Esophagus muscularis mucosa (tissue), 3 donors: Measurements from ENCODE around the gene B3GNT7.

ENCODE experiments used
- CTCF ChIP-seq, 3 experiments: fragments of 200-600 bp in 2 of 3; fragments of 450-650 bp in 1 of 3; sonication (generic) in 2 of 3; IDR thresholded peaks; one replicate each; pipeline ENCODE4 v1.5.1; 2017 to 2019; ENCODE audit warnings: antibody characterized with exemption in 3 of 3, mild to moderate bottlenecking in 2 of 3, moderate library complexity in 1 of 3
- POLR2A ChIP-seq: fragments of 450-650 bp; IDR thresholded peaks from one replicate; pipeline ENCODE4 v1.6.1; 2017; ENCODE audit warnings: antibody characterized with exemption, moderate library complexity, mild to moderate bottlenecking, low read depth
- POLR2AphosphoS5 ChIP-seq, 2 donors: sonication (generic); formaldehyde crosslinking; IDR thresholded peaks; one replicate each; pipeline ENCODE4 v1.6.1; 2017; ENCODE audit warnings: antibody characterized with exemption in 2 of 2

DNA sequence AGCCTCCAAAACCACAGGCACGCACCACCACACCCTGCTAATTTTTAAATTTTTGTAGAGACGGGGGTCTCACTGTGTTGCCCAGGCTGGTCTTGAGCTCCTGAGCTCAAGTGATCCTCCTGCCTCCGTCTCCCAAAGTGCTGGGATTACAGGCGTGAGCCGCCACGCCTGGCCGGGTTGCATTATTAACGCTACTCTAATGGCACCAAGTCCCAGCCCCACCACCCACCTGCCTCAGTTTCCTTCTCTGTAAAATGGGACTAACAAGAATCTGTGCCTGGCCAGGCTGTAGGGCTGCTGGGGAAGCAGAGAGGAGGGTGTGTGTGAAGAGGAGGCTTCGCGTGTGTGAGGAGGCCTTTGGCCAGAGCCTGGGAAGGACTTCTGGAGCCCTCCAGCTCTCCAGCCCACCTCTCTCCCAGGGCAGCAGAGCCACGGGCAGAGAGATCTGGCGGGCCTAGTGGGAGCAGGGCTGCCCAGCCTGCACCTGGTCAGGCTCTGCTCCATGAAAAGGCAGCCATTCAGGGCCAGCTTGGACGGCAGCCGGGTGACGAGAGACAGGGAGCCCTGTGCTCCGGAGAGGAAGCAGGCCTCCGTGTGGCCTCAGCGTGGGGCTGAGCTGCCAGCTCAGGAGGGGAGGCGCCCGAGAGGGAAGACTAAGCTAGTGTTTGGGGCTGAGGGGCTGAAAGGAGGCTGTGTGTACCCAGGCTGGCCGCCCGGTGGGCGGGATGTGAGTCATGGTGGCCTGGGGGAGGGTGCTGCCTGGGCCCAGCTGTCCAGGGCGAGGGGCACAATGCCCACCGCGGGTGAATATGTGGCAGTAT, 7.4 kb upstream of the B3GNT7 start:
- TF ChIP-seq CTCF (IDR thresholded peaks at IDR 0.05), result no peak
- TF ChIP-seq POLR2AphosphoS5 (IDR thresholded peaks at IDR 0.05), result no peak
- no peak for TF ChIP-seq POLR2A
